HEK293 (cell line): ENCODE data around the gene ZFP36L1.

Source experiments
- CTCF ChIP-seq: fragments of 450-650 bp; formaldehyde crosslinking; IDR thresholded peaks from 2 replicates; pipeline ENCODE4 v1.5.1; 2016; ENCODE audit warnings: missing biosample characterization, missing genetic modification characterization
- KLF16 ChIP-seq: fragments of 450-650 bp; formaldehyde crosslinking; IDR thresholded peaks from 2 replicates; pipeline ENCODE4 v1.5.1; 2017; ENCODE audit warnings: missing biosample characterization, missing genetic modification characterization
- OSR2 ChIP-seq: fragments of 450-650 bp; formaldehyde crosslinking; IDR thresholded peaks from 2 replicates; pipeline ENCODE4 v1.5.1; 2016; ENCODE audit warnings: missing biosample characterization, missing genetic modification characterization
- OVOL3 ChIP-seq: fragments of 450-650 bp; formaldehyde crosslinking; IDR thresholded peaks from 2 replicates; pipeline ENCODE4 v1.5.1; 2016; ENCODE audit warnings: missing biosample characterization, missing genetic modification characterization
- SETDB1 ChIP-seq: IDR thresholded peaks from one replicate; pipeline ENCODE4 v1.6.1; 2017; ENCODE audit warnings: mild to moderate bottlenecking, low read length, moderate library complexity, mixed read lengths; ENCODE audit not compliant: insufficient read length
- WT1 ChIP-seq: fragments of 450-650 bp; formaldehyde crosslinking; IDR thresholded peaks from 2 replicates; pipeline ENCODE4 v1.5.1; 2016; ENCODE audit warnings: missing biosample characterization, missing genetic modification characterization
- ZBTB11 ChIP-seq: fragments of 450-650 bp; formaldehyde crosslinking; conservative IDR thresholded peaks from 2 replicates; pipeline ENCODE4 v1.5.1; 2016; ENCODE audit warnings: low read depth, missing biosample characterization, missing genetic modification characterization
- ZFP37 ChIP-seq: fragments of 450-650 bp; formaldehyde crosslinking; IDR thresholded peaks from 2 replicates; pipeline ENCODE4 v1.5.1; 2016; ENCODE audit warnings: missing biosample characterization, missing genetic modification characterization
- ZFP41 ChIP-seq: fragments of 450-650 bp; formaldehyde crosslinking; IDR thresholded peaks from 2 replicates; pipeline ENCODE4 v1.5.1; 2016; ENCODE audit warnings: missing biosample characterization, missing genetic modification characterization, borderline replicate concordance
- ZNF114 ChIP-seq: fragments of 450-650 bp; formaldehyde crosslinking; IDR thresholded peaks from 2 replicates; pipeline ENCODE4 v1.5.0; 2017; ENCODE audit warnings: missing biosample characterization, missing genetic modification characterization
- ZNF133 ChIP-seq: fragments of 450-650 bp; formaldehyde crosslinking; IDR thresholded peaks from 2 replicates; pipeline ENCODE4 v1.5.1; 2016; ENCODE audit warnings: missing biosample characterization, missing genetic modification characterization
- ZNF175 ChIP-seq: fragments of 450-650 bp; formaldehyde crosslinking; IDR thresholded peaks from 2 replicates; pipeline ENCODE4 v1.5.1; 2016; ENCODE audit warnings: missing biosample characterization, missing genetic modification characterization
- ZNF214 ChIP-seq: fragments of 450-650 bp; formaldehyde crosslinking; IDR thresholded peaks from 2 replicates; pipeline ENCODE4 v1.5.1; 2017; ENCODE audit warnings: missing biosample characterization, mild to moderate bottlenecking, missing genetic modification characterization, borderline replicate concordance
- ZNF239 ChIP-seq: fragments of 450-650 bp; formaldehyde crosslinking; IDR thresholded peaks from 2 replicates; pipeline ENCODE4 v1.5.1; 2016; ENCODE audit warnings: missing biosample characterization, missing genetic modification characterization
- ZNF335 ChIP-seq: fragments of 450-650 bp; formaldehyde crosslinking; conservative IDR thresholded peaks from 2 replicates; pipeline ENCODE4 v1.5.1; 2016; ENCODE audit warnings: missing biosample characterization, missing genetic modification characterization
- ZNF433 ChIP-seq: fragments of 450-650 bp; formaldehyde crosslinking; IDR thresholded peaks from 2 replicates; pipeline ENCODE4 v1.5.1; 2016; ENCODE audit warnings: missing biosample characterization, missing genetic modification characterization, low read depth
- ZNF473 ChIP-seq: fragments of 450-650 bp; formaldehyde crosslinking; IDR thresholded peaks from 2 replicates; pipeline ENCODE4 v1.5.1; 2017; ENCODE audit warnings: missing biosample characterization, missing genetic modification characterization
- ZNF513 ChIP-seq: fragments of 450-650 bp; IDR thresholded peaks from 2 replicates; pipeline ENCODE4 v1.5.1; 2018; ENCODE audit warnings: missing biosample characterization, missing genetic modification characterization
- ZNF560 ChIP-seq: fragments of 450-650 bp; formaldehyde crosslinking; IDR thresholded peaks from 2 replicates; pipeline ENCODE4 v1.5.1; 2017; ENCODE audit warnings: missing biosample characterization, missing genetic modification characterization, borderline replicate concordance
- ZNF561 ChIP-seq: fragments of 450-650 bp; IDR thresholded peaks from 2 replicates; pipeline ENCODE4 v1.5.1; 2018; ENCODE audit warnings: missing biosample characterization, missing genetic modification characterization, borderline replicate concordance
- ZNF629 ChIP-seq: fragments of 450-650 bp; formaldehyde crosslinking; IDR thresholded peaks from 2 replicates; pipeline ENCODE4 v1.5.1; 2017; ENCODE audit warnings: missing biosample characterization, missing genetic modification characterization
- ZNF701 ChIP-seq: fragments of 450-650 bp; formaldehyde crosslinking; IDR thresholded peaks from 2 replicates; pipeline ENCODE4 v1.5.1; 2016; ENCODE audit warnings: missing biosample characterization, missing genetic modification characterization
- ZNF704 ChIP-seq: fragments of 450-650 bp; formaldehyde crosslinking; IDR thresholded peaks from 2 replicates; pipeline ENCODE4 v1.5.1; 2016; ENCODE audit warnings: missing biosample characterization, missing genetic modification characterization
- ZNF707 ChIP-seq: fragments of 450-650 bp; formaldehyde crosslinking; IDR thresholded peaks from 2 replicates; pipeline ENCODE4 v1.5.1; 2016; ENCODE audit warnings: missing biosample characterization, missing genetic modification characterization
- ZNF830 ChIP-seq: fragments of 450-650 bp; IDR thresholded peaks from 2 replicates; pipeline ENCODE4 v1.5.0; 2018; ENCODE audit warnings: missing biosample characterization, missing genetic modification characterization, low read depth, mild to moderate bottlenecking, moderate library complexity
- ZSCAN23 ChIP-seq: fragments of 450-650 bp; formaldehyde crosslinking; IDR thresholded peaks from 2 replicates; pipeline ENCODE4 v1.5.1; 2016; ENCODE audit warnings: missing biosample characterization, missing genetic modification characterization
- ZXDB ChIP-seq: fragments of 450-650 bp; formaldehyde crosslinking; IDR thresholded peaks from 2 replicates; pipeline ENCODE4 v1.5.1; 2016; ENCODE audit warnings: missing biosample characterization, missing genetic modification characterization
- TF ChIP-seq, protein P1 (sequence below): fragments of 450-650 bp; formaldehyde crosslinking; IDR thresholded peaks from 2 replicates; pipeline ENCODE4 v1.5.1; 2017; ENCODE audit warnings: missing biosample characterization, missing genetic modification characterization
- TF ChIP-seq, protein P2 (sequence below): fragments of 450-650 bp; formaldehyde crosslinking; IDR thresholded peaks from 2 replicates; pipeline ENCODE4 v1.5.1; 2016; ENCODE audit warnings: missing biosample characterization, missing genetic modification characterization

ZFP36L1 gene

GRCh38 chr14:68816183-68816942 lies 23.5 kb upstream of the ZFP36L1 start (continued):
- TF ChIP-seq CTCF (tag by site-specific recombination) = peak; percentile 95
- TF ChIP-seq ZNF114 (tag by site-specific recombination) = no peak
- no peak for TF ChIP-seq OVOL3 (tag by site-specific recombination)
- TF ChIP-seq OSR2 (tag by site-specific recombination) = no peak
- no peak for TF ChIP-seq ZNF239 (tag by site-specific recombination)
- peak; percentile 63; the same call in 1 of the 2 replicates for TF ChIP-seq ZFP37 (tag by site-specific recombination)
- TF ChIP-seq, protein P1, sequence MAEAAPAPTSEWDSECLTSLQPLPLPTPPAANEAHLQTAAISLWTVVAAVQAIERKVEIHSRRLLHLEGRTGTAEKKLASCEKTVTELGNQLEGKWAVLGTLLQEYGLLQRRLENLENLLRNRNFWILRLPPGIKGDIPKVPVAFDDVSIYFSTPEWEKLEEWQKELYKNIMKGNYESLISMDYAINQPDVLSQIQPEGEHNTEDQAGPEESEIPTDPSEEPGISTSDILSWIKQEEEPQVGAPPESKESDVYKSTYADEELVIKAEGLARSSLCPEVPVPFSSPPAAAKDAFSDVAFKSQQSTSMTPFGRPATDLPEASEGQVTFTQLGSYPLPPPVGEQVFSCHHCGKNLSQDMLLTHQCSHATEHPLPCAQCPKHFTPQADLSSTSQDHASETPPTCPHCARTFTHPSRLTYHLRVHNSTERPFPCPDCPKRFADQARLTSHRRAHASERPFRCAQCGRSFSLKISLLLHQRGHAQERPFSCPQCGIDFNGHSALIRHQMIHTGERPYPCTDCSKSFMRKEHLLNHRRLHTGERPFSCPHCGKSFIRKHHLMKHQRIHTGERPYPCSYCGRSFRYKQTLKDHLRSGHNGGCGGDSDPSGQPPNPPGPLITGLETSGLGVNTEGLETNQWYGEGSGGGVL (tag by site-specific recombination) = peak; percentile 2; the same call in 1 of the 2 replicates
- TF ChIP-seq ZNF561 (tag by site-specific recombination) = peak; percentile 60; the same call in 1 of the 2 replicates
- peak; percentile 63; the same call in 1 of the 2 replicates for TF ChIP-seq ZNF335
- peak; percentile 51 for TF ChIP-seq ZBTB11 (tag by site-specific recombination)
- TF ChIP-seq ZNF513 (tag by site-specific recombination) = no peak
- no peak for TF ChIP-seq ZNF214 (tag by site-specific recombination)
- no peak for TF ChIP-seq ZNF473 (tag by site-specific recombination)
- no peak for TF ChIP-seq ZSCAN23
- TF ChIP-seq WT1 (tag by site-specific recombination) = no peak; the same call in 1 of the 2 replicates
- no peak for TF ChIP-seq ZNF560 (tag by site-specific recombination)
- TF ChIP-seq ZXDB (tag by site-specific recombination) = peak; percentile 85
- TF ChIP-seq ZNF175 (tag by site-specific recombination) = no peak
- TF ChIP-seq ZNF629 = peak; percentile 70
- no peak for TF ChIP-seq ZNF701 (tag by site-specific recombination)
- TF ChIP-seq ZNF433 (tag by site-specific recombination) = no peak
- TF ChIP-seq ZNF830 = no peak
- TF ChIP-seq, protein P2, sequence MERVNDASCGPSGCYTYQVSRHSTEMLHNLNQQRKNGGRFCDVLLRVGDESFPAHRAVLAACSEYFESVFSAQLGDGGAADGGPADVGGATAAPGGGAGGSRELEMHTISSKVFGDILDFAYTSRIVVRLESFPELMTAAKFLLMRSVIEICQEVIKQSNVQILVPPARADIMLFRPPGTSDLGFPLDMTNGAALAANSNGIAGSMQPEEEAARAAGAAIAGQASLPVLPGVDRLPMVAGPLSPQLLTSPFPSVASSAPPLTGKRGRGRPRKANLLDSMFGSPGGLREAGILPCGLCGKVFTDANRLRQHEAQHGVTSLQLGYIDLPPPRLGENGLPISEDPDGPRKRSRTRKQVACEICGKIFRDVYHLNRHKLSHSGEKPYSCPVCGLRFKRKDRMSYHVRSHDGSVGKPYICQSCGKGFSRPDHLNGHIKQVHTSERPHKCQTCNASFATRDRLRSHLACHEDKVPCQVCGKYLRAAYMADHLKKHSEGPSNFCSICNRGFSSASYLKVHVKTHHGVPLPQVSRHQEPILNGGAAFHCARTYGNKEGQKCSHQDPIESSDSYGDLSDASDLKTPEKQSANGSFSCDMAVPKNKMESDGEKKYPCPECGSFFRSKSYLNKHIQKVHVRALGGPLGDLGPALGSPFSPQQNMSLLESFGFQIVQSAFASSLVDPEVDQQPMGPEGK (tag by site-specific recombination) = peak; percentile 62
- no peak for TF ChIP-seq ZNF133
- TF ChIP-seq ZFP41 (tag by site-specific recombination) = no peak
- no peak for TF ChIP-seq ZNF707 (tag by site-specific recombination)
- peak; percentile 32; the same call in 1 of the 2 replicates for TF ChIP-seq KLF16
- no peak for TF ChIP-seq SETDB1
- TF ChIP-seq ZNF704 (tag by site-specific recombination) = no peak
